Stimulated activated CD4-positive, alpha-beta T cell treated with anti-CD3 and anti-CD28 coated beads, Interleukin-4, amount 100 ng/mL, for 1 hour (primary cell): Measurements from ENCODE around the gene FAM3D.

ENCODE experiments used
- DNase-seq: peaks from one replicate; pipeline ENCODE4 v3.0.0-alpha.2; 2020

The FAM3D gene

GRCh38 chr3:58588030-58588614, 78.5 kb downstream of the FAM3D start:
- no peak for DNase-seq

GRCh38 chr3:58586776-58587192, 79.8 kb downstream of the FAM3D start:
- no peak for DNase-seq

GRCh38 chr3:58585994-58586393, 80.6 kb downstream of the FAM3D start:
- DNase-seq, result no peak

GRCh38 chr3:58585005-58585786, 81.4 kb downstream of the FAM3D start:
- DNase-seq, result peak; percentile 51

- DNase-seq, result no peak
Measured at GRCh38 chr3:58584690-58585004, 81.9 kb downstream of the FAM3D start.
